Lung (tissue), 12 donors: ENCODE measurements around the gene CHST4. TPM values are rescaled to one million over a fixed set of nuclear protein-coding genes. Genes with fewer than 3 reads are reported as not detected.

Experiments
- ATAC-seq: fragments of 200-7000 bp; cut with Tn5 transposase; one replicate; pipeline ENCODE4 v1.9.1; 2020; ENCODE audit warnings: moderate number of reproducible peaks; ENCODE audit not compliant: insufficient read depth, low FRiP score
- DNase-seq, 3 donors: peaks; one replicate each; pipeline ENCODE4 v3.0.0-alpha.2; 2013 to 2017
- H3K27ac ChIP-seq, 2 donors: one replicate each; pipeline ENCODE4 v1.5.1; 2013; ENCODE audit warnings: mild to moderate bottlenecking in 2 of 2, moderate library complexity in 2 of 2, control low read depth in 1 of 2, inconsistent platforms in 1 of 2, low read depth in 1 of 2, low read length in 1 of 2
- H3K27me3 ChIP-seq, 3 donors: one replicate each; pipeline ENCODE4 v1.5.1; 2013; ENCODE audit warnings: low read length in 2 of 3; ENCODE audit not compliant: control insufficient read depth in 3 of 3, insufficient read depth in 3 of 3
- H3K36me3 ChIP-seq, 4 donors: one replicate each; pipeline ENCODE4 v1.5.1; 2013; ENCODE audit warnings: low read length in 4 of 4, mild to moderate bottlenecking in 1 of 4, moderate library complexity in 1 of 4; ENCODE audit not compliant: control insufficient read depth in 4 of 4, insufficient read depth in 4 of 4
- H3K4me1 ChIP-seq, 5 donors: one replicate each; pipeline ENCODE4 v1.5.1; 2013; ENCODE audit warnings: low read length in 5 of 5, mild to moderate bottlenecking in 2 of 5, moderate library complexity in 1 of 5; ENCODE audit not compliant: control insufficient read depth in 5 of 5, insufficient read depth in 5 of 5
- H3K4me3 ChIP-seq: one replicate; pipeline ENCODE4 v1.5.1; 2013; ENCODE audit warnings: mild to moderate bottlenecking, control low read depth, moderate library complexity
- H3K9ac ChIP-seq, 2 donors: one replicate each; pipeline ENCODE4 v1.5.1; 2013; ENCODE audit warnings: low read length in 2 of 2, control low read depth in 1 of 2; ENCODE audit not compliant: insufficient read depth in 1 of 2
- H3K9me3 ChIP-seq, 4 donors: one replicate each; pipeline ENCODE4 v1.5.1; 2013; ENCODE audit warnings: low read length in 3 of 4, mild to moderate bottlenecking in 1 of 4, moderate library complexity in 1 of 4; ENCODE audit not compliant: control insufficient read depth in 4 of 4, insufficient read depth in 3 of 4
- CTCF ChIP-seq: IDR thresholded peaks from 2 replicates; pipeline ENCODE4 v1.5.1; 2012; ENCODE audit warnings: mild to moderate bottlenecking; ENCODE audit errors: control extremely low read depth, extremely low read depth
- WGBS, 2 donors: extraction: QIAGEN DNeasy Blood & Tissue Kit; methylation state at CpG; one replicate each; pipeline ENCODE4 v1.1.7; 2013; 5-methylcytosine and 5-hydroxymethylcytosine counted together
- polyA plus RNA-seq, 2 donors: library from polyadenylated mRNA; stranded (reverse); fragments of 200-250 nt; gene quantifications; one replicate each; pipeline ENCODE4 v1.2.1, GENCODE V29; 2013
- total RNA-seq, 2 donors: library from RNA; depleted of rRNA in 1 of 2; stranded (reverse); fragments of >200 nt in 1 of 2; gene quantifications; one replicate each; pipeline ENCODE4 v1.2.1, GENCODE V29; 2014 to 2021
- donor health status: control.
- donor health status: control.
- donor health status: Bipolar disorder and iron deficiency.
- donor health status: healthy.
- donor health status: DM: yes; HTN: yes; CAD: no.

CHST4 gene
- total and polyA plus RNA-seq, 4 donors: 0.28 to 0.95 (median 0.67) TPM

GRCh38 chr16:71542377-71542776 lies 16.2 kb downstream of the CHST4 start:
- ATAC-seq (no peak), DNase-seq (peak in 2 of 3 donors; percentile 2 to 28)
- Histone ChIP-seq H3K27me3 (peaks cover 0 to 3% (median 2%) of the 10 kb centered on the region in 3 donors), H3K9me3 (no peaks in the 10 kb centered on the region), H3K9ac (no peak overlapping the region), H3K4me1 (peaks cover 0 to 5% (median 0%) of the 10 kb centered on the region in 5 donors), H3K36me3 (no peaks in the 10 kb centered on the region), H3K4me3 (no peak overlapping the region), H3K27ac (no peak overlapping the region)
- TF ChIP-seq CTCF: peak; percentile 8
- WGBS, 2 donors: 24% methylated on average over 11 of the region's 11 CpGs

- TF ChIP-seq CTCF: no peak
- H3K36me3 ChIP-seq: no peaks in the 10 kb centered on the region
- H3K4me1 ChIP-seq: peaks cover 0 to 2% (median 0%) of the 10 kb centered on the region in 5 donors
- no peak for ATAC-seq
- H3K27ac ChIP-seq: no peak overlapping the region
- peaks cover 0 to 3% (median 0%) of the 10 kb centered on the region in 3 donors for H3K27me3 ChIP-seq
- no peak overlapping the region for H3K9ac ChIP-seq
- no peak overlapping the region for H3K4me3 ChIP-seq
- no peak for DNase-seq
- no peaks in the 10 kb centered on the region for H3K9me3 ChIP-seq
Observed at GRCh38 chr16:71547168-71547567, 20.9 kb downstream of the CHST4 start.

GRCh38 chr16:71552698-71553503 lies 26.7 kb downstream of the CHST4 start:
- no peak for ATAC-seq
- Histone ChIP-seq H3K9me3 (peaks cover 0 to 2% (median 0%) of the 10 kb centered on the region in 4 donors), H3K4me3 (no peak overlapping the region), H3K27ac (no peak overlapping the region), H3K4me1 (no peaks in the 10 kb centered on the region), H3K27me3 (no peaks in the 10 kb centered on the region), H3K36me3 (no peaks in the 10 kb centered on the region), H3K9ac (no peak overlapping the region)
- 52 to 59% methylated on average over 6 of the region's 6 CpGs for WGBS, 2 donors
- DNase-seq: no peak
- TF ChIP-seq CTCF: no peak
